HepG2 (cell line): ENCODE measurements around the gene WNT1.

ENCODE experiments used
- ARID2 ChIP-seq: sonication (generic); formaldehyde crosslinking; IDR thresholded peaks from 2 replicates; pipeline ENCODE4 v1.8.1; 2022; ENCODE audit warnings: mild to moderate bottlenecking, missing genetic modification reagents, borderline replicate concordance
- NFIC ChIP-seq: IDR thresholded peaks from 2 replicates; pipeline ENCODE4 v1.6.1; 2012; ENCODE audit warnings: mild to moderate bottlenecking, low read length, inconsistent platforms
- RAD21 ChIP-seq: fragments of 450-650 bp; formaldehyde crosslinking; IDR thresholded peaks from 2 replicates; pipeline ENCODE4 v1.5.0; 2020; ENCODE audit warnings: mild to moderate bottlenecking
- RBM22 ChIP-seq: fragments of 200-400 bp; formaldehyde crosslinking; optimal IDR thresholded peaks from 2 replicates; pipeline ENCODE3; 2017; ENCODE audit warnings: mild to moderate bottlenecking, low read length, moderate library complexity
- ZC3H4 ChIP-seq: sonication (generic); formaldehyde crosslinking; IDR thresholded peaks from 2 replicates; pipeline ENCODE4 v1.4.0; 2020; ENCODE audit warnings: missing genetic modification reagents, borderline replicate concordance
- ZFP1 ChIP-seq: IDR thresholded peaks from 2 replicates; pipeline ENCODE4 v1.6.1; 2016
- ZNF12 ChIP-seq: sonication (generic); formaldehyde crosslinking; IDR thresholded peaks from 2 replicates; pipeline ENCODE4 v1.5.0; 2020; ENCODE audit warnings: missing genetic modification reagents
- ZNF232 ChIP-seq: sonication (generic); formaldehyde crosslinking; IDR thresholded peaks from 2 replicates; pipeline ENCODE4 v1.4.0; 2020; ENCODE audit warnings: missing genetic modification reagents, borderline replicate concordance

- TF ChIP-seq NFIC (no peak), ZFP1 (CRISPR knock-in tag) (no peak), RAD21 (CRISPR knock-in tag) (no peak), ZC3H4 (CRISPR knock-in tag) (no peak), RBM22 (no peak), ARID2 (no peak), ZNF232 (CRISPR knock-in tag) (no peak), ZNF12 (CRISPR knock-in tag) (no peak)
Observed at GRCh38 chr12:49026678-49027480, 48.8 kb downstream of the WNT1 start.
